ENCODE measurements around the gene BRSK2. TPM values are rescaled to one million over a fixed set of nuclear protein-coding genes. Genes with fewer than 3 reads are reported as not detected.
"Not testable (repeated sequence)": the region's sequence is repeated elsewhere in the genome, so short reads cannot be mapped to it uniquely, and the experiment has no call there.

Gene BRSK2
- total and polyA plus RNA-seq, 2 experiments from 2014 or later = 4.7 to 13.6 TPM

DNA sequence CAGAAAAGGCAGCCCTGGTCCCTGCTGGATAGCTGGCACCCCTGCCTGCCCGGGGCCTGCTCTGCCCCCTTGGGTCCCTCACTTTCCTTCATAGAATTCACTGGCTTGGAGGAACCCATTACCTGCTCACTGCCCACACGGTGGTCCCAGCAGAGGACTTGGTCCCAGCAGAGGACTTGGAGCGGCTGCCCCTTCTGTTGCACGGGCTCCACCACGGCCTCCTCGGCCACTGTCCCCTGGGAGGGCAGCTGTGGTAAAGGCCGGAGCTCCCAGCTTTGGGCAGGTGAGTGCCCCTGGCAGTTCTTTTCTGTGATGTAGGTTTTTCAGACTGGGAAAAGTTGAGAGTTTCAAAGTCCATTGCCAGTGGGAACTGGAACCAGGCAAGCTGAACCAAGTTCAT lies 25.9 kb downstream of the BRSK2 start:
- Histone ChIP-seq H3K27ac (no peak overlapping the region), H3K36me3 (replicated peaks; ENCODE audit: insufficient read depth, low read depth) (no peaks in the 10 kb centered on the region), H3K79me2 (no peaks in the 10 kb centered on the region), H3K4me2 (no peak overlapping the region), H2AFZ (no peak overlapping the region), H3K4me3 (no peak overlapping the region), H3K27me3 (no peaks in the 10 kb centered on the region), H3K9me3 (ENCODE audit: low read depth) (peaks cover 12% of the 10 kb centered on the region), H4K20me1 (ENCODE audit: insufficient read depth, poor library complexity, severe bottlenecking) (no peaks in the 10 kb centered on the region), H3K9me2 (replicated peaks; ENCODE audit: insufficient read depth) (no peaks in the 10 kb centered on the region), H3K4me1 (ENCODE audit: insufficient read depth) (no peaks in the 10 kb centered on the region)
- no peak for DNase-seq (ENCODE audit: low spot score)
- TF ChIP-seq, protein P1, sequence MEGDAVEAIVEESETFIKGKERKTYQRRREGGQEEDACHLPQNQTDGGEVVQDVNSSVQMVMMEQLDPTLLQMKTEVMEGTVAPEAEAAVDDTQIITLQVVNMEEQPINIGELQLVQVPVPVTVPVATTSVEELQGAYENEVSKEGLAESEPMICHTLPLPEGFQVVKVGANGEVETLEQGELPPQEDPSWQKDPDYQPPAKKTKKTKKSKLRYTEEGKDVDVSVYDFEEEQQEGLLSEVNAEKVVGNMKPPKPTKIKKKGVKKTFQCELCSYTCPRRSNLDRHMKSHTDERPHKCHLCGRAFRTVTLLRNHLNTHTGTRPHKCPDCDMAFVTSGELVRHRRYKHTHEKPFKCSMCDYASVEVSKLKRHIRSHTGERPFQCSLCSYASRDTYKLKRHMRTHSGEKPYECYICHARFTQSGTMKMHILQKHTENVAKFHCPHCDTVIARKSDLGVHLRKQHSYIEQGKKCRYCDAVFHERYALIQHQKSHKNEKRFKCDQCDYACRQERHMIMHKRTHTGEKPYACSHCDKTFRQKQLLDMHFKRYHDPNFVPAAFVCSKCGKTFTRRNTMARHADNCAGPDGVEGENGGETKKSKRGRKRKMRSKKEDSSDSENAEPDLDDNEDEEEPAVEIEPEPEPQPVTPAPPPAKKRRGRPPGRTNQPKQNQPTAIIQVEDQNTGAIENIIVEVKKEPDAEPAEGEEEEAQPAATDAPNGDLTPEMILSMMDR (IDR thresholded peaks at IDR 0.05; ENCODE audit: poor library complexity) = no peak
- 94% methylated on average over 7 of the region's 7 CpGs for WGBS (ENCODE audit: low lambda C conversion rate, missing lambda C conversion rate)

GRCh38 chr11:1418192-1418795 lies 28.6 kb downstream of the BRSK2 start:
- DNase-seq (ENCODE audit: low spot score) = not testable (repeated sequence)
- peaks cover 12% of the 10 kb centered on the region for H3K9me3 ChIP-seq (ENCODE audit: low read depth)

GRCh38 chr11:1419811-1420210 lies 30.1 kb downstream of the BRSK2 start:
- H3K9me2 ChIP-seq (replicated peaks; ENCODE audit: insufficient read depth) = no peaks in the 10 kb centered on the region
- TF ChIP-seq, protein P1 (IDR thresholded peaks at IDR 0.05; ENCODE audit: poor library complexity) = no peak
- TF ChIP-seq EZH2phosphoT487 (IDR thresholded peaks at IDR 0.05; ENCODE audit: low read depth, severe bottlenecking, unreplicated experiment) (no peak), EZH2 (IDR thresholded peaks at IDR 0.05; ENCODE audit: borderline replicate concordance) (no peak)
- no peaks in the 10 kb centered on the region for H4K20me1 ChIP-seq (ENCODE audit: insufficient read depth, poor library complexity, severe bottlenecking)
- no peaks in the 10 kb centered on the region for H3K4me1 ChIP-seq (ENCODE audit: insufficient read depth)
- no peak overlapping the region for H2AFZ ChIP-seq
- H3K36me3 ChIP-seq (replicated peaks; ENCODE audit: insufficient read depth, low read depth) = no peaks in the 10 kb centered on the region
- no peaks in the 10 kb centered on the region for H3K27me3 ChIP-seq
- WGBS (ENCODE audit: low lambda C conversion rate, missing lambda C conversion rate) = 93% methylated on average over 17 of the region's 17 CpGs
- H3K4me3 ChIP-seq = no peak overlapping the region
- H3K79me2 ChIP-seq = no peaks in the 10 kb centered on the region
- no peak overlapping the region for H3K4me2 ChIP-seq
- H3K9me3 ChIP-seq (ENCODE audit: low read depth) = peaks cover 12% of the 10 kb centered on the region
- no peak for DNase-seq (ENCODE audit: low spot score)
- no peak overlapping the region for H3K27ac ChIP-seq

More at GRCh38 chr11:1418192-1418795, 28.6 kb downstream of the BRSK2 start:
- H3K36me3 ChIP-seq (replicated peaks; ENCODE audit: insufficient read depth, low read depth); H4K20me1 ChIP-seq (ENCODE audit: insufficient read depth, poor library complexity, severe bottlenecking); H3K9me2 ChIP-seq (replicated peaks; ENCODE audit: insufficient read depth); H3K4me2 ChIP-seq; H3K27ac ChIP-seq; H2AFZ ChIP-seq; H3K4me3 ChIP-seq; H3K27me3 ChIP-seq; H3K79me2 ChIP-seq; H3K4me1 ChIP-seq (ENCODE audit: insufficient read depth): not testable (repeated sequence)
- WGBS (ENCODE audit: low lambda C conversion rate, missing lambda C conversion rate) = 94% methylated on average over 1 of the region's 1 CpG

DNA sequence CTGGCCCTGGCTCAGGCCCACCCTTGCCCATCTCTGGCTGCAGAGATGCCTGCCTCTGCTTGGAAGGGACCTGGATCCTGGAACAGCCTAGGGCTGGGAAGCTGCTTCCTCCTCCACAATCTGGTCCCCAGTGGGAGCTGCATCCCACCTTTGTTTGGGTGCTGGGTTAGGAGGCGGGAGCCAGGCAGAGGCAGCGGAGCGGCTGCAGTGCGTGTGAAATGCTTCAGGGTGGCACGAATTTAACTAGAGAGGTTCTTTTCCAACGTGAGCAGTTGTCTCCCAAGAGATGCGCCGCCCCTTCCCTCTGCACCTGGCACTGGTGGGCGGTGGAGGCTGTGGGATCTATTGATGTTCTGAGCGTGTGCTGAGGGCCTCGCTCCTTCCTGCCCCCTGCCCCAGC lies 31.6 kb downstream of the BRSK2 start:
- 91% methylated on average over 11 of the region's 11 CpGs for WGBS (ENCODE audit: low lambda C conversion rate, missing lambda C conversion rate)
- no peaks in the 10 kb centered on the region for H3K9me2 ChIP-seq (replicated peaks; ENCODE audit: insufficient read depth)
- no peak overlapping the region for H3K4me3 ChIP-seq
- H4K20me1 ChIP-seq (ENCODE audit: insufficient read depth, poor library complexity, severe bottlenecking) = no peaks in the 10 kb centered on the region
- H3K79me2 ChIP-seq = no peaks in the 10 kb centered on the region
- DNase-seq (ENCODE audit: low spot score) = no peak
- no peaks in the 10 kb centered on the region for H3K27me3 ChIP-seq
- H3K9me3 ChIP-seq (ENCODE audit: low read depth) = peaks cover 11% of the 10 kb centered on the region
- no peaks in the 10 kb centered on the region for H3K4me1 ChIP-seq (ENCODE audit: insufficient read depth)
- no peaks in the 10 kb centered on the region for H3K36me3 ChIP-seq (replicated peaks; ENCODE audit: insufficient read depth, low read depth)
- no peak overlapping the region for H3K27ac ChIP-seq
- no peak for TF ChIP-seq EZH2phosphoT487 (IDR thresholded peaks at IDR 0.05; ENCODE audit: low read depth, severe bottlenecking, unreplicated experiment)
- TF ChIP-seq, protein P1 (IDR thresholded peaks at IDR 0.05; ENCODE audit: poor library complexity) = no peak
- TF ChIP-seq EZH2 (IDR thresholded peaks at IDR 0.05; ENCODE audit: borderline replicate concordance) = no peak
- H3K4me2 ChIP-seq = no peak overlapping the region
- H2AFZ ChIP-seq = no peak overlapping the region
